ENCODE measurements around the gene ST6GAL1.

DNA sequence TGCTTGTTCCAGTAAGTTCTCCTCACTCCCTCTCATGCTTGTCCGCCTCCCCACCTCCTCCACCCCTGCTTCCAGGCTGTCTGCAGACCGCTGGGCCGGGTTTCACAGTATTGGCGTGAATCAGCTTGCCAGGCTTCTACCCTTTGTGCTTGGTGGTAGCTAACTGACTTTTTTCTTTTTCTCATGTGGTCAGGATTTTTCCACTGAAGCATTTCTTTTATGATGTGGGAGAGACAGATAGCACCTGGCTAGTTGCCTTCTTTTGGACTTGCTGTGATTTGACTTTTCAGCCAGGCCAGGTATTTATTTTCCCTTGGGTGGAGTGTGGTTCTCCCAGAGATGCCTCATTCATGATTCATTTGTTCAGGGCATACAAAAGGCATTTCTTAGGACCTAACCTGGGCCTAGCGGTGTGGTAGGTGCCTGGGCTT lies 60.6 kb downstream of the ST6GAL1 start:
- TF ChIP-seq GATA3 (IDR thresholded peaks at IDR 0.05; ENCODE audit: low read depth, low read length) (no peak), GATA2 (IDR thresholded peaks at IDR 0.05; ENCODE audit: low read depth, low read length) (no peak)
